Ovary (tissue), 3 donors: ENCODE data around the gene PAK5.

Source experiments
- CTCF ChIP-seq, 3 donors: fragments of 450-650 bp in 2 of 3; fragments of 200-600 bp in 1 of 3; IDR thresholded peaks; one replicate each; pipeline versions ENCODE4 v1.5.1 to v1.8.0; 2016 to 2022; ENCODE audit warnings: antibody characterized with exemption in 3 of 3, mild to moderate bottlenecking in 1 of 3
- POLR2A ChIP-seq: fragments of 450-650 bp; IDR thresholded peaks from one replicate; pipeline ENCODE4 v1.6.1; 2017; ENCODE audit warnings: antibody characterized with exemption, mild to moderate bottlenecking, moderate library complexity
- donor health status: DM: no; HTN: no; CAD: no.

- TF ChIP-seq CTCF (IDR thresholded peaks at IDR 0.05) (no peak), POLR2A (no peak)
Observed at GRCh38 chr20:9632265-9632664, 206.6 kb downstream of the PAK5 start.
